Calu3 (cell line): ENCODE measurements around the gene MAP1LC3B. TPM values are rescaled to one million over a fixed set of nuclear protein-coding genes. Genes with fewer than 3 reads are reported as not detected.

Experiments
- BruUV-seq: library from RNA; stranded (reverse); fragments of 400-500 nt; replicated peaks from 2 replicates; lab custom pipeline; 2021; lab: Mats Ljungman, UMichigan
- CTCF ChIA-PET: fragments of 300-600 bp; sonication (Branson Sonifier 250); formaldehyde crosslinking; loops from one replicate; lab custom pipeline; 2022; ENCODE audit warnings: antibody characterized with exemption; lab: Charles Lee
- DNase-seq: peaks from one replicate; pipeline ENCODE4 v3.0.0; 2022
- H3K27ac Mint-ChIP-seq: one replicate; pipeline ENCODE4 v1.8.0; 2022; ENCODE audit warnings: mixed read lengths; ENCODE audit not compliant: unreplicated experiment
- H3K27me3 Mint-ChIP-seq: one replicate; pipeline ENCODE4 v1.8.0; 2022; ENCODE audit warnings: mixed read lengths; ENCODE audit not compliant: unreplicated experiment
- H3K36me3 Mint-ChIP-seq: one replicate; pipeline ENCODE4 v1.8.0; 2022; ENCODE audit warnings: mild to moderate bottlenecking, moderate library complexity, mixed read lengths; ENCODE audit not compliant: insufficient read depth, unreplicated experiment
- H3K4me1 Mint-ChIP-seq: one replicate; pipeline ENCODE4 v1.8.0; 2022; ENCODE audit warnings: mild to moderate bottlenecking, low read depth, mixed read lengths; ENCODE audit not compliant: unreplicated experiment
- H3K4me3 Mint-ChIP-seq: one replicate; pipeline ENCODE4 v1.8.0; 2022; ENCODE audit warnings: mild to moderate bottlenecking, low read depth, moderate library complexity, mixed read lengths; ENCODE audit not compliant: unreplicated experiment
- H3K9me3 Mint-ChIP-seq: one replicate; pipeline ENCODE4 v1.8.0; 2022; ENCODE audit warnings: low read depth, mixed read lengths; ENCODE audit not compliant: unreplicated experiment
- CTCF ChIP-seq: fragments of 200-600 bp; IDR thresholded peaks from one replicate; pipeline ENCODE4 v1.8.0; 2022; ENCODE audit warnings: antibody characterized with exemption; ENCODE audit not compliant: unreplicated experiment
- intact Hi-C: fragments of 100-400 bp; cut with micrococcal nuclease; formaldehyde crosslinking; loops from one replicate; pipeline ENCODE4 v1.10.0; 2022; ENCODE audit not compliant: unreplicated experiment
- total RNA-seq: library from RNA; stranded (reverse); gene quantifications from 2 replicates; pipeline ENCODE4 v1.2.3, GENCODE V29; 2022

Gene MAP1LC3B
- total RNA-seq, 1 experiment from 2014 or later: 71.5 TPM

- Mint-ChIP-seq H3K4me1 (peaks cover 53% of the 10 kb centered on the region), H3K36me3 (peaks cover 78% of the 10 kb centered on the region), H3K4me3 (peak overlapping the region; percentile 87), H3K27ac (peak overlapping the region; percentile 87), H3K27me3 (no peaks in the 10 kb centered on the region), H3K9me3 (no peaks in the 10 kb centered on the region)
- CTCF ChIA-PET: no interaction called here
- no peak for DNase-seq
- intact Hi-C loops: loop anchor here (5.0 kb wide), 1 partner anchor 73 kb away; the partner anchor contains the start of gene C16orf95
- BruUV-seq: no TSS peak
- TF ChIP-seq CTCF: no peak
Observed at GRCh38 chr16:87390641-87391323, 1.4 kb upstream of the MAP1LC3B start.

GRCh38 chr16:87391324-87391949, 699 bp upstream of the MAP1LC3B start:
- DNase-seq: peak; percentile 63
- Mint-ChIP-seq H3K27ac (peak overlapping the region; percentile 87), H3K4me3 (peak overlapping the region; percentile 87), H3K27me3 (no peaks in the 10 kb centered on the region), H3K36me3 (peaks cover 82% of the 10 kb centered on the region), H3K4me1 (peaks cover 50% of the 10 kb centered on the region), H3K9me3 (no peaks in the 10 kb centered on the region)
- intact Hi-C loops: loop anchor here (5.0 kb wide), 1 partner anchor 74 kb away; the partner anchor contains the start of gene C16orf95
- no peak for TF ChIP-seq CTCF
- BruUV-seq: TSS peak; percentile 74
- CTCF ChIA-PET: no interaction called here

- Mint-ChIP-seq H3K27ac (peak overlapping the region; percentile 85), H3K36me3 (peaks cover 80% of the 10 kb centered on the region), H3K27me3 (no peaks in the 10 kb centered on the region), H3K9me3 (no peaks in the 10 kb centered on the region), H3K4me3 (peak overlapping the region; percentile 87), H3K4me1 (peaks cover 33% of the 10 kb centered on the region)
- DNase-seq: peak; percentile 42
- TF ChIP-seq CTCF: no peak
- intact Hi-C loops: loop anchor here (1.0 to 5.0 kb wide), 2 partner anchors 76 to 243 kb away; partner anchors contain the start of gene C16orf95
- CTCF ChIA-PET: interaction anchor here (1.2 kb wide), 1 partner anchor 243 kb away, joined by 6 read pairs; no protein-coding TSS in a partner anchor
- BruUV-seq: TSS peak; percentile 50
Observed at GRCh38 chr16:87392821-87393679, 914 bp downstream of the MAP1LC3B start.

GRCh38 chr16:87393680-87394055, 1.5 kb downstream of the MAP1LC3B start:
- no peaks in the 10 kb centered on the region for H3K9me3 Mint-ChIP-seq
- no TSS peak for BruUV-seq
- peak overlapping the region; percentile 85 for H3K27ac Mint-ChIP-seq
- peak overlapping the region; percentile 87 for H3K4me3 Mint-ChIP-seq
- peaks cover 80% of the 10 kb centered on the region for H3K36me3 Mint-ChIP-seq
- intact Hi-C loops: loop anchor here (1.0 to 5.0 kb wide), 2 partner anchors 76 to 243 kb away; partner anchors contain the start of gene C16orf95
- CTCF ChIA-PET: interaction anchor here (1.1 to 1.2 kb wide), 2 partner anchors 14 to 242 kb away, joined by 6 to 7 read pairs; no protein-coding TSS in a partner anchor
- DNase-seq: no peak
- peaks cover 31% of the 10 kb centered on the region for H3K4me1 Mint-ChIP-seq
- H3K27me3 Mint-ChIP-seq: no peaks in the 10 kb centered on the region
- no peak for TF ChIP-seq CTCF
